ENCODE data around the gene DGLUCY. TPM values are rescaled to one million over a fixed set of nuclear protein-coding genes. Genes with fewer than 3 reads are reported as not detected.
"Not testable (repeated sequence)": the region's sequence is repeated elsewhere in the genome, so short reads cannot be mapped to it uniquely, and the experiment has no call there.

Gene DGLUCY
- total RNA-seq, 1 experiment from 2014 or later: 54.8 TPM

- no peaks in the 10 kb centered on the region for H3K36me3 Mint-ChIP-seq (ENCODE audit: insufficient read depth, unreplicated experiment)
- peaks cover 15% of the 10 kb centered on the region for H3K4me1 Mint-ChIP-seq (ENCODE audit: low read depth, unreplicated experiment)
- TF ChIP-seq CTCF (IDR thresholded peaks at IDR 0.05; ENCODE audit: insufficient read depth in 1 of 2, low read depth in 1 of 2, low read length in 1 of 2, severe bottlenecking in 1 of 2, unreplicated experiment in 1 of 2): no peak
- peaks cover 16% of the 10 kb centered on the region for H3K4me1 ChIP-seq
- no peak overlapping the region for H3K4me3 Mint-ChIP-seq (ENCODE audit: unreplicated experiment)
- H3K9me3 Mint-ChIP-seq (ENCODE audit: unreplicated experiment): no peaks in the 10 kb centered on the region
- H3K27me3 Mint-ChIP-seq (ENCODE audit: insufficient read depth, unreplicated experiment): no peaks in the 10 kb centered on the region
- CTCF ChIA-PET: no interaction called here
- no TSS peak for BruUV-seq (replicated peaks)
- POLR2A ChIA-PET: no interaction called here
- H3K27ac Mint-ChIP-seq (ENCODE audit: unreplicated experiment): no peak overlapping the region
- H3K36me3 ChIP-seq (ENCODE audit: control insufficient read depth, insufficient read depth, low read length): no peaks in the 10 kb centered on the region
- H3K9me3 ChIP-seq: no peaks in the 10 kb centered on the region
- DNase-seq: no peak
- intact Hi-C loops (cut with micrococcal nuclease; ENCODE audit: unreplicated experiment): no loop called here
- H3K27me3 ChIP-seq (replicated peaks; ENCODE audit: control insufficient read depth, insufficient read depth, low read length): no peaks in the 10 kb centered on the region
- no peak overlapping the region for H3K4me3 ChIP-seq (ENCODE audit: low read depth, low read length)
Observed at GRCh38 chr14:91094772-91095171, 19.1 kb upstream of the DGLUCY start.

- H3K4me3 Mint-ChIP-seq (ENCODE audit: unreplicated experiment): no peak overlapping the region
- H3K27me3 Mint-ChIP-seq (ENCODE audit: insufficient read depth, unreplicated experiment): no peaks in the 10 kb centered on the region
- peaks cover 15% of the 10 kb centered on the region for H3K4me1 Mint-ChIP-seq (ENCODE audit: low read depth, unreplicated experiment)
- Histone ChIP-seq H3K4me1 (peaks cover 16% of the 10 kb centered on the region), H3K36me3 (ENCODE audit: control insufficient read depth, insufficient read depth, low read length) (no peaks in the 10 kb centered on the region), H3K4me3 (ENCODE audit: low read depth, low read length) (no peak overlapping the region), H3K9me3 (no peaks in the 10 kb centered on the region), H3K27me3 (replicated peaks; ENCODE audit: control insufficient read depth, insufficient read depth, low read length) (no peaks in the 10 kb centered on the region)
- BruUV-seq (replicated peaks): no TSS peak
- CTCF ChIA-PET: no interaction called here
- no peaks in the 10 kb centered on the region for H3K9me3 Mint-ChIP-seq (ENCODE audit: unreplicated experiment)
- H3K36me3 Mint-ChIP-seq (ENCODE audit: insufficient read depth, unreplicated experiment): no peaks in the 10 kb centered on the region
- no peak for TF ChIP-seq CTCF (IDR thresholded peaks at IDR 0.05; ENCODE audit: insufficient read depth in 1 of 2, low read depth in 1 of 2, low read length in 1 of 2, severe bottlenecking in 1 of 2, unreplicated experiment in 1 of 2)
- DNase-seq: no peak
- intact Hi-C loops (cut with micrococcal nuclease; ENCODE audit: unreplicated experiment): no loop called here
- no peak overlapping the region for H3K27ac Mint-ChIP-seq (ENCODE audit: unreplicated experiment)
- POLR2A ChIA-PET: no interaction called here
Observed at GRCh38 chr14:91095178-91095577, 18.7 kb upstream of the DGLUCY start.

- H3K36me3 ChIP-seq (ENCODE audit: control insufficient read depth, insufficient read depth, low read length); intact Hi-C loops (cut with micrococcal nuclease; ENCODE audit: unreplicated experiment); H3K36me3 Mint-ChIP-seq (ENCODE audit: insufficient read depth, unreplicated experiment); H3K4me1 ChIP-seq; DNase-seq; H3K9me3 ChIP-seq; H3K27ac Mint-ChIP-seq (ENCODE audit: unreplicated experiment); H3K4me1 Mint-ChIP-seq (ENCODE audit: low read depth, unreplicated experiment); POLR2A ChIA-PET; H3K9me3 Mint-ChIP-seq (ENCODE audit: unreplicated experiment); H3K27me3 ChIP-seq (replicated peaks; ENCODE audit: control insufficient read depth, insufficient read depth, low read length); H3K4me3 ChIP-seq (ENCODE audit: low read depth, low read length); BruUV-seq (replicated peaks); H3K4me3 Mint-ChIP-seq (ENCODE audit: unreplicated experiment); CTCF ChIA-PET; H3K27me3 Mint-ChIP-seq (ENCODE audit: insufficient read depth, unreplicated experiment): not testable (repeated sequence)
Observed at GRCh38 chr14:91097657-91098056, 16.2 kb upstream of the DGLUCY start.

- Histone ChIP-seq H3K4me1 (no peaks in the 10 kb centered on the region), H3K36me3 (ENCODE audit: control insufficient read depth, insufficient read depth, low read length) (no peaks in the 10 kb centered on the region), H3K27me3 (replicated peaks; ENCODE audit: control insufficient read depth, insufficient read depth, low read length) (no peaks in the 10 kb centered on the region), H3K4me3 (ENCODE audit: low read depth, low read length) (no peak overlapping the region), H3K9me3 (no peaks in the 10 kb centered on the region)
- ChIA-PET CTCF (interaction anchor here (0.6 kb wide), 1 partner anchor 16 kb away, joined by 4 read pairs; no protein-coding TSS in a partner anchor), POLR2A (no interaction called here)
- no peak for DNase-seq
- peaks cover 5% of the 10 kb centered on the region for H3K4me1 Mint-ChIP-seq (ENCODE audit: low read depth, unreplicated experiment)
- no peak overlapping the region for H3K27ac Mint-ChIP-seq (ENCODE audit: unreplicated experiment)
- no peak overlapping the region for H3K4me3 Mint-ChIP-seq (ENCODE audit: unreplicated experiment)
- intact Hi-C loops (cut with micrococcal nuclease; ENCODE audit: unreplicated experiment): no loop called here
- H3K27me3 Mint-ChIP-seq (ENCODE audit: insufficient read depth, unreplicated experiment): no peaks in the 10 kb centered on the region
- BruUV-seq (replicated peaks): no TSS peak
- H3K36me3 Mint-ChIP-seq (ENCODE audit: insufficient read depth, unreplicated experiment): no peaks in the 10 kb centered on the region
- no peak for TF ChIP-seq CTCF (IDR thresholded peaks at IDR 0.05; ENCODE audit: insufficient read depth in 1 of 2, low read depth in 1 of 2, low read length in 1 of 2, severe bottlenecking in 1 of 2, unreplicated experiment in 1 of 2)
- H3K9me3 Mint-ChIP-seq (ENCODE audit: unreplicated experiment): no peaks in the 10 kb centered on the region
Observed at GRCh38 chr14:91098591-91098990, 15.3 kb upstream of the DGLUCY start.

Measured in Caco-2 (cell line).